Heart left ventricle (tissue), 16 donors: ENCODE results near the gene MYOM1. TPM values are rescaled to one million over a fixed set of nuclear protein-coding genes. Genes with fewer than 3 reads are reported as not detected.
"Not testable (repeated sequence)": the region's sequence is repeated elsewhere in the genome, so short reads cannot be mapped to it uniquely, and the experiment has no call there.

Experiments used
- ATAC-seq, 4 donors: fragments of 200-7000 bp; cut with Tn5 transposase; one replicate each; pipeline ENCODE4 v1.9.1; 2020 to 2022; ENCODE audit warnings: moderate library complexity in 4 of 4, mild to moderate bottlenecking in 3 of 4, moderate number of reproducible peaks in 1 of 4
- DNase-seq, 5 donors: peaks; one replicate each; pipeline ENCODE4 v3.0.0-alpha.2; 2020
- H3K27ac ChIP-seq, 12 donors: fragments of 200-600 bp; sonication (generic) in 4 of 12; one replicate each; pipeline versions ENCODE4 v1.5.0 to v1.8.0; 2016 to 2022; ENCODE audit warnings: mild to moderate bottlenecking in 2 of 12
- H3K27me3 ChIP-seq, 9 donors: fragments of 200-600 bp; sonication (generic) in 2 of 9; one replicate each; pipeline versions ENCODE4 v1.5.1 to v1.8.0; 2016 to 2022; ENCODE audit warnings: mild to moderate bottlenecking in 3 of 9
- H3K36me3 ChIP-seq, 9 donors: fragments of 200-600 bp; sonication (generic) in 2 of 9; one replicate each; pipeline versions ENCODE4 v1.5.0 to v1.8.0; 2018 to 2022; ENCODE audit warnings: mild to moderate bottlenecking in 2 of 9
- H3K4me1 ChIP-seq, 12 donors: fragments of 200-600 bp; sonication (generic) in 4 of 12; one replicate each; pipeline versions ENCODE4 v1.5.0 to v1.8.0; 2016 to 2022; ENCODE audit warnings: mild to moderate bottlenecking in 3 of 12
- H3K4me3 ChIP-seq, 12 donors: fragments of 200-600 bp; sonication (generic) in 4 of 12; one replicate each; pipeline versions ENCODE4 v1.5.0 to v1.8.0; 2017 to 2022; ENCODE audit warnings: mild to moderate bottlenecking in 9 of 12, moderate library complexity in 4 of 12
- H3K9me3 ChIP-seq, 12 donors: fragments of 200-600 bp; sonication (generic) in 4 of 12; one replicate each; pipeline versions ENCODE4 v1.5.0 to v1.8.0; 2016 to 2022; ENCODE audit warnings: mild to moderate bottlenecking in 1 of 12
- CTCF ChIP-seq, 12 donors: fragments of 200-600 bp; sonication (generic) in 4 of 12; IDR thresholded peaks; one replicate each; pipeline versions ENCODE4 v1.5.0 to v1.8.0; 2018 to 2022; ENCODE audit warnings: antibody characterized with exemption in 12 of 12, mild to moderate bottlenecking in 5 of 12
- POLR2A ChIP-seq, 2 donors: fragments of 450-650 bp; IDR thresholded peaks; one replicate each; pipeline ENCODE4 v1.6.1; 2017; ENCODE audit warnings: antibody characterized with exemption in 2 of 2, mild to moderate bottlenecking in 2 of 2, moderate library complexity in 2 of 2
- WGBS, 4 donors: extraction: QIAGEN DNeasy Blood & Tissue Kit in 2 of 4; methylation state at CpG; one replicate each; pipeline versions ENCODE4 v1.1.5 to v1.1.7; 2013 to 2018; 5-methylcytosine and 5-hydroxymethylcytosine counted together
- intact Hi-C, 10 donors: fragments of 100-400 bp; cut with DNase I; formaldehyde crosslinking; loops; one replicate each; pipeline versions ENCODE4 v1.11.1 to v1.14.2; 2022
- polyA plus RNA-seq, 2 donors: library from polyadenylated mRNA; stranded (reverse); fragments of 200-250 nt; gene quantifications; one replicate each; pipeline ENCODE4 v1.2.3, GENCODE V29; 2013
- total RNA-seq, 9 donors: library from RNA; depleted of rRNA in 2 of 9; stranded (reverse); fragments of >200 nt in 2 of 9; fragmentation: NEBNext Ultra II Directional in 3 of 9; extraction: Animal tissue kit (Norgen Biotek cat#: 25700) in 3 of 9; gene quantifications; one replicate each; pipeline versions ENCODE4 v1.1.0 to v1.2.4, GENCODE V29; 2016 to 2023
- donor health status: ischemic (EF 13 %, LVEDD 7.1; RV severe dilation, severe dysfunction).
- donor health status: healthy with polysubstance abuse.
- donor health status: DM: no; HTN: yes; CAD: no.
- donor health status: DM: no; HTN: no; CAD: no.
- donor health status: ischemic (EF 25% LVEDD 6.9; RV normal size, moderate dysfunction).
- donor health status: ischemic (EF 25% LVEDD 5.7; RV mildly dilated, moderate dysfunction).
- donor health status: healthy.
- donor health status: DM: yes; HTN: yes; CAD: no.
- donor health status: ischemic (EF 35%, LVEDD 5.7; RV mildly dilated, moderate dysfunction).
- donor health status: nonischemic (EF 11% LVEDD 7.7; RV severe dilation, severe dysfunction).
- donor health status: DM: yes; HTN: yes; CAD: no.
- donor health status: PGD.
- donor health status: ischemic (EF 29% LVEDD 5.4; RV normal size, mild dysfunction).
- donor health status: nonischemic (EF 23%, LVEDD 6.1; RV moderate dilation, normal function).

The MYOM1 gene
- total and polyA plus RNA-seq, 11 donors = 112 to 1,344 (median 801) TPM

GRCh38 chr18:3035635-3036034 lies 184.1 kb downstream of the MYOM1 start:
- no peak overlapping the region for H3K4me3 ChIP-seq
- WGBS, 4 donors = 92 to 93% (median 93%) methylated on average over 5 of the region's 5 CpGs
- ATAC-seq (no peak), DNase-seq (no peak)
- H3K4me1 ChIP-seq = peaks cover 0 to 10% (median 0%) of the 10 kb centered on the region in 12 donors
- no peak for TF ChIP-seq CTCF (IDR thresholded peaks at IDR 0.05)
- no peak for TF ChIP-seq POLR2A (IDR thresholded peaks at IDR 0.05)
- H3K9me3 ChIP-seq = no peaks in the 10 kb centered on the region
- H3K27me3 ChIP-seq = no peaks in the 10 kb centered on the region
- H3K27ac ChIP-seq = no peak overlapping the region
- intact Hi-C loops = no loop called here
- H3K36me3 ChIP-seq = no peaks in the 10 kb centered on the region

- WGBS, 4 donors = 85 to 92% (median 91%) methylated on average over 3 of the region's 3 CpGs
- H3K27me3 ChIP-seq = no peaks in the 10 kb centered on the region
- H3K4me3 ChIP-seq = no peak overlapping the region
- H3K9me3 ChIP-seq = no peaks in the 10 kb centered on the region
- peaks cover 0 to 18% (median 8%) of the 10 kb centered on the region in 12 donors for H3K4me1 ChIP-seq
- ATAC-seq (no peak), DNase-seq (no peak)
- intact Hi-C loops = no loop called here
- no peak for TF ChIP-seq CTCF (IDR thresholded peaks at IDR 0.05)
- TF ChIP-seq POLR2A (IDR thresholded peaks at IDR 0.05) = no peak
- H3K36me3 ChIP-seq = no peaks in the 10 kb centered on the region
- H3K27ac ChIP-seq = no peak overlapping the region
Measured at GRCh38 chr18:3032721-3033120, 187.0 kb downstream of the MYOM1 start.

- peak overlapping the region in 5 of 12 donors; percentile 24 to 64 (median 34) for H3K27ac ChIP-seq
- WGBS, 4 donors = 25 to 34% (median 28%) methylated on average over 12 of the region's 12 CpGs
- peaks cover 0 to 22% (median 7%) of the 10 kb centered on the region in 12 donors for H3K4me1 ChIP-seq
Measured at GRCh38 chr18:3029215-3029952, 190.4 kb downstream of the MYOM1 start.

GRCh38 chr18:3028115-3028514 lies 191.7 kb downstream of the MYOM1 start:
- peak overlapping the region in 1 of 12 donors; percentile 32 for H3K27ac ChIP-seq
- H3K36me3 ChIP-seq, H3K9me3 ChIP-seq, intact Hi-C loops, H3K4me3 ChIP-seq, H3K27me3 ChIP-seq, ATAC-seq, DNase-seq: not testable (repeated sequence)
- 81 to 98% (median 92%) methylated on average over 3 of the region's 3 CpGs for WGBS, 4 donors
- peaks cover 0 to 22% (median 7%) of the 10 kb centered on the region in 12 donors for H3K4me1 ChIP-seq

More at GRCh38 chr18:3029215-3029952, 190.4 kb downstream of the MYOM1 start:
- no peak overlapping the region for H3K4me3 ChIP-seq
- no peak for DNase-seq
- no peaks in the 10 kb centered on the region for H3K9me3 ChIP-seq
- peak; percentile 29 to 56 (median 41) for ATAC-seq
- no peaks in the 10 kb centered on the region for H3K27me3 ChIP-seq
- intact Hi-C loops = no loop called here
- H3K36me3 ChIP-seq = no peaks in the 10 kb centered on the region
- TF ChIP-seq POLR2A (IDR thresholded peaks at IDR 0.05) (no peak), CTCF (IDR thresholded peaks at IDR 0.05) (no peak)
